RWPE2 (cell line): ENCODE measurements around the gene TTC1.

Source experiments
- ATAC-seq: fragments of 200-7000 bp; cut with Tn5 transposase; 3 replicates; pipeline ENCODE4 v1.9.1; 2021; ENCODE audit warnings: low read depth
- DNase-seq: peaks from one replicate; pipeline ENCODE4 v3.0.0-alpha.2; 2020; ENCODE audit warnings: low spot score
- H3K27ac ChIP-seq: fragments of 450-650 bp; 2 replicates; pipeline ENCODE4 v1.5.1; 2017; ENCODE audit warnings: mild to moderate bottlenecking; ENCODE audit not compliant: poor library complexity, severe bottlenecking
- H3K27me3 ChIP-seq: fragments of 250-450 bp; sonication (Bioruptor Pico); 2 replicates; pipeline ENCODE4 v1.5.1; 2021; ENCODE audit warnings: mild to moderate bottlenecking, moderate library complexity; ENCODE audit not compliant: insufficient read depth, poor library complexity, severe bottlenecking
- H3K36me3 ChIP-seq: fragments of 250-450 bp; sonication (Bioruptor Pico); 2 replicates; pipeline ENCODE4 v1.5.1; 2020; ENCODE audit warnings: low read depth, mild to moderate bottlenecking, moderate library complexity
- H3K4me1 ChIP-seq: fragments of 250-450 bp; sonication (Bioruptor Pico); 2 replicates; pipeline ENCODE4 v1.5.1; 2021; ENCODE audit warnings: mild to moderate bottlenecking, moderate library complexity; ENCODE audit not compliant: insufficient read depth, poor library complexity, severe bottlenecking
- H3K4me3 ChIP-seq: fragments of 250-450 bp; sonication (Bioruptor Pico); 2 replicates; pipeline ENCODE4 v1.5.1; 2021; ENCODE audit warnings: mild to moderate bottlenecking, moderate library complexity; ENCODE audit not compliant: severe bottlenecking
- H3K9me3 ChIP-seq: fragments of 250-450 bp; sonication (Bioruptor Pico); 2 replicates; pipeline ENCODE4 v1.5.1; 2021; ENCODE audit warnings: mild to moderate bottlenecking, moderate library complexity; ENCODE audit not compliant: severe bottlenecking
- CTCF ChIP-seq: fragments of 450-650 bp; IDR thresholded peaks from one replicate; pipeline ENCODE4 v1.5.1; 2017; ENCODE audit warnings: mild to moderate bottlenecking, moderate library complexity; ENCODE audit not compliant: poor library complexity, severe bottlenecking

Gene TTC1

GRCh38 chr5:160020964-160021363, 12.0 kb downstream of the TTC1 start:
- Histone ChIP-seq H3K27me3 (no peaks in the 10 kb centered on the region), H3K4me3 (no peak overlapping the region), H3K4me1 (peaks cover 3% of the 10 kb centered on the region), H3K36me3 (peaks cover 52% of the 10 kb centered on the region), H3K9me3 (no peaks in the 10 kb centered on the region), H3K27ac (no peak overlapping the region)
- DNase-seq (no peak), ATAC-seq (peak; percentile 21; the same call in 1 of the 3 replicates)
- TF ChIP-seq CTCF = no peak

- ATAC-seq (peak; percentile 89), DNase-seq (no peak)
- Histone ChIP-seq H3K9me3 (no peaks in the 10 kb centered on the region), H3K4me3 (no peak overlapping the region), H3K27ac (no peak overlapping the region), H3K27me3 (no peaks in the 10 kb centered on the region), H3K4me1 (peaks cover 3% of the 10 kb centered on the region), H3K36me3 (peaks cover 46% of the 10 kb centered on the region)
- peak; percentile 98 for TF ChIP-seq CTCF
Observed at GRCh38 chr5:160021831-160022446, 13.0 kb downstream of the TTC1 start.

GRCh38 chr5:160023007-160023907, 14.3 kb downstream of the TTC1 start:
- DNase-seq = no peak
- ATAC-seq = no peak

GRCh38 chr5:160023908-160024630, 15.1 kb downstream of the TTC1 start:
- Histone ChIP-seq H3K4me3 (no peak overlapping the region), H3K4me1 (peaks cover 3% of the 10 kb centered on the region), H3K27ac (no peak overlapping the region), H3K9me3 (no peaks in the 10 kb centered on the region), H3K27me3 (no peaks in the 10 kb centered on the region), H3K36me3 (peaks cover 54% of the 10 kb centered on the region)
- no peak for ATAC-seq
- no peak for DNase-seq
- TF ChIP-seq CTCF = no peak

More at GRCh38 chr5:160023007-160023907, 14.3 kb downstream of the TTC1 start:
- peaks cover 47% of the 10 kb centered on the region for H3K36me3 ChIP-seq
- H3K4me3 ChIP-seq = no peak overlapping the region
- no peak for TF ChIP-seq CTCF
- no peak overlapping the region for H3K27ac ChIP-seq
- peaks cover 3% of the 10 kb centered on the region for H3K4me1 ChIP-seq
- H3K27me3 ChIP-seq = no peaks in the 10 kb centered on the region
- H3K9me3 ChIP-seq = no peaks in the 10 kb centered on the region
